Measurements from ENCODE around the gene CD244.
"Not testable (repeated sequence)": the region's sequence is repeated elsewhere in the genome, so short reads cannot be mapped to it uniquely, and the experiment has no call there.

The CD244 gene

GRCh38 chr1:160891474-160891873, 28.8 kb upstream of the CD244 start:
- Histone ChIP-seq H4K20me1 (no peaks in the 10 kb centered on the region), H3K4me1 (no peaks in the 10 kb centered on the region), H3K9me3 (peaks cover 20% of the 10 kb centered on the region), H3K27me3 (no peaks in the 10 kb centered on the region), H3K36me3 (no peaks in the 10 kb centered on the region), H3K9ac (no peak overlapping the region), H3K4me3 (no peak overlapping the region), H3K27ac (no peak overlapping the region), H3K4me2 (no peak overlapping the region)
- TF ChIP-seq Cebpa-rat (IDR thresholded peaks at IDR 0.05): no peak

- Histone ChIP-seq H3K36me3 (no peaks in the 10 kb centered on the region), H3K9ac (no peak overlapping the region), H3K4me3 (no peak overlapping the region), H3K4me2 (no peak overlapping the region), H3K27me3 (no peaks in the 10 kb centered on the region), H3K9me3 (peaks cover 12% of the 10 kb centered on the region), H3K4me1 (no peaks in the 10 kb centered on the region), H4K20me1 (no peaks in the 10 kb centered on the region), H3K27ac (no peak overlapping the region)
- no peak for TF ChIP-seq Cebpa-rat (IDR thresholded peaks at IDR 0.05)
Measured at GRCh38 chr1:160888926-160889325, 26.2 kb upstream of the CD244 start.

DNA sequence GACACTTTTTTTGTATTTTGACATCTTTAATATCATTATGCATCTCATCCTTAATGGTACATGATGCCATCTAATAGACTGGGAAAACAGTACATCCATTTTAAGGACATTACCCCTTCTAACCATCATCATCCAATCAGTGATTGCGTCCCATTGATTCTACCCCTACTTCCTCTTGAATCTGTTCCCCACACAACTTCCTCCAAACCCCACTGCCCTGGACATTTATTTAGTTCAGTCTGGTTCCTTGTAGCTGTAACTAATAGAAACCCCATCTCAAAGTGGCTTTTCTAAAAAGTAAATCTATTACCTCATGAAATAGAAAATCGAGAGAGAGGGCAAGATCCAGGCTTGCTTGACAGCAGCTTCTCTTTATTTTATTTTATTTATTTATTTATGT, 24.4 kb upstream of the CD244 start:
- H3K9ac ChIP-seq: no peak overlapping the region
- TF ChIP-seq Cebpa-rat (IDR thresholded peaks at IDR 0.05): no peak

GRCh38 chr1:160885042-160885441, 22.4 kb upstream of the CD244 start, which contains the start of gene ITLN1:
Gene ITLN1, minus strand, starts transcription at chr1:160885180. Its CDS starts 303 bp downstream, at chr1:160884877.
- H3K27ac ChIP-seq: no peak within 1 kb of the TSS
- no peak within 1 kb of the TSS for H3K9ac ChIP-seq
- no peaks in the 10 kb centered on the region for H4K20me1 ChIP-seq
- H3K4me2 ChIP-seq: no peak within 1 kb of the TSS
- no peaks in the 10 kb centered on the region for H3K9me3 ChIP-seq
- no peak for TF ChIP-seq Cebpa-rat (IDR thresholded peaks at IDR 0.05)
- no peaks in the 10 kb centered on the region for H3K36me3 ChIP-seq
- no peaks in the 10 kb centered on the region for H3K4me1 ChIP-seq
- H3K4me3 ChIP-seq: no peak within 1 kb of the TSS
- H3K27me3 ChIP-seq: no peaks in the 10 kb centered on the region

More for the DNA sequence above, 24.4 kb upstream of the CD244 start:
- no peaks in the 10 kb centered on the region for H3K36me3 ChIP-seq
- no peak overlapping the region for H3K27ac ChIP-seq
- peaks cover 8% of the 10 kb centered on the region for H3K9me3 ChIP-seq
- H4K20me1 ChIP-seq: no peaks in the 10 kb centered on the region
- no peaks in the 10 kb centered on the region for H3K27me3 ChIP-seq
- no peak overlapping the region for H3K4me3 ChIP-seq
- H3K4me1 ChIP-seq: no peaks in the 10 kb centered on the region
- H3K4me2 ChIP-seq: no peak overlapping the region

- no peak overlapping the region for H3K4me2 ChIP-seq
- no peak for TF ChIP-seq Cebpa-rat (IDR thresholded peaks at IDR 0.05)
- H3K9ac ChIP-seq: no peak overlapping the region
- no peaks in the 10 kb centered on the region for H3K27me3 ChIP-seq
- H3K4me1 ChIP-seq: no peaks in the 10 kb centered on the region
- H4K20me1 ChIP-seq: no peaks in the 10 kb centered on the region
- no peak overlapping the region for H3K27ac ChIP-seq
- H3K9me3 ChIP-seq: no peaks in the 10 kb centered on the region
- H3K36me3 ChIP-seq: no peaks in the 10 kb centered on the region
- H3K4me3 ChIP-seq: no peak overlapping the region
Measured at GRCh38 chr1:160884579-160884978, 21.9 kb upstream of the CD244 start.

DNA sequence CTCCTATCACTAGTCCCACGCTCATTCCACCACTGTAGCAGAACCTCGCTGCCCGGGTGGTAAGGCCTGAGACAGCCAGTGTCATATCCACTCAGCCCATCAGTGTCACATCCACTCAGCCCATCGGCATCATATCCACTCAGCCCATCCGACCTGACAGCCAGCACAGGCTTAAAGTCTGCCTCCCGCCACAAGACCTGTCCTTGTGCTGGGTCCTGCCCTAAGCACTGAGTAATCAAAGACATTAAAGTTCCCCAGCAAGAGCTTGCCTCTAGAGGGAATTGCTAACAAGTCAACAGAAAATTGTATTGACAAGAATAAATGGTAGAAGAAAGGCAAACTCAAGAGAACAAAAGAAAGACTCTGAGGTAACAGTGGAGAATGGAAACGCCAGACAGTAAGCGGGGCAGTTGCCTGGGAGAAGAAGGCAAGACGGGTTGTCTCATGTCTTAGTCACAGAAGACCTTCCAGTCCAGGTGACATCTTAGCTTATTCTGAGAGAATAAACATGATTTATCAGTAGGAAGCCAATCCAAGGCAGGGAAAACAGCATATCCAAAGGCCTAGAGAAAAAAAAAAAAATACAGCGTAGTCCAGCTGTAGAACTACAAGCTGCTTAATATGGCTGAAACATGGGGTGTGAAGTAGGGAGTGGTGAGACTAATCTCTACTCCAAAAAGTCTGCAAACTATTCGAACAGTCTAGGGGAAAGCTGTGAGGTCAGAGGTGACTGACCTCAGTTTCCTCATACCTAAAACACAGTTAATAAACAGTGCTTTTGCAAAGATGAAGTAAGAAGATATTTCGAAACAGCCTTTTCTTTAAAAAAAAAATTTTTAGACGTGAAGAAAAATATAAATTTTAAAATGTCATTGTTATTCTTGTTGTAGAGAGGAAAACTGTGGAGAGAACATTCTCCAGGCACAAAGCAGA, 21.2 kb upstream of the CD244 start:
- Histone ChIP-seq H4K20me1 (no peaks in the 10 kb centered on the region), H3K4me1 (no peaks in the 10 kb centered on the region), H3K9ac (no peak overlapping the region), H3K36me3 (no peaks in the 10 kb centered on the region), H3K9me3 (no peaks in the 10 kb centered on the region), H3K4me3 (no peak overlapping the region), H3K27me3 (no peaks in the 10 kb centered on the region), H3K27ac (no peak overlapping the region), H3K4me2 (no peak overlapping the region)
- no peak for TF ChIP-seq Cebpa-rat (IDR thresholded peaks at IDR 0.05)

DNA sequence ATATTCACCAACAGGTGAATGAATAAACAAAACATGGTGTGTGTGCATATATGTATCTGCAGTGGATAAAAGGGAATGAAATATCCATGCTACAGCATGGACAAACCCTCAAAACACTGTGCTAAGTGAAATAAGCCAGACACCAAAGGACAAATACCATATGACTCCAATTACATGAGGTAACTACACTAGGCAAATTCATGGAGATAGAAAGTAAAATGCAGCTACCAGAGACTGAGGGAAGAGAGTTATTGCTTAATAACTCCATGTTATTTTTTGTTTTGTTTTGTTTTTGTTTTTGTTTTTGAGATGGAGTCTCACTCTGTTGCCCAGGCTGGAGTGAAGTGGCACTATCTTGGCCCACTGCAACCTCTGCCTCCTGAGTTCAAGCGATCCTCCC, 19.9 kb upstream of the CD244 start:
- H3K36me3 ChIP-seq: no peaks in the 10 kb centered on the region

DNA sequence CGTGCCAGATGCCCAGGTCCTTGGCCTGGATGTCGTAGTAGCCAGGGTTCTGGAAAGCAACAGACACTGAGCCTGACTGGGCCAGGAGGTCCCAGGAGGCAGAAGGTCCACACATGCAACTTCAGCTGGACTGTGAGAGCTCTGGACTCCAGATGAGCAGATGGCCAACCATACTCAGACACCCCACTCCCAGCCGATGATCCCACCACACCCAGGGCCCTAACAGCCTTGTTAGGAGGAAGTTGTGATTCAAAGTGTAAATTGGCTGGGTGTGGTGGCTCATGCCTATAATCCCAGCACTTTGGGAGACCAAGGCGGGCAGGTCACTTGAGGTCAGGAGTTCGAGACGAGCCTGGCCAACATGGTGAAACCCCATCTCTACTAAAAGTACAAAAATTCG, 18.6 kb upstream of the CD244 start:
- H3K9ac ChIP-seq, H3K27me3 ChIP-seq, H3K9me3 ChIP-seq: not testable (repeated sequence)

More for the DNA sequence above, 19.9 kb upstream of the CD244 start:
- no peaks in the 10 kb centered on the region for H3K4me1 ChIP-seq
- H3K9me3 ChIP-seq: no peaks in the 10 kb centered on the region
- no peak for TF ChIP-seq Cebpa-rat (IDR thresholded peaks at IDR 0.05)
- no peaks in the 10 kb centered on the region for H4K20me1 ChIP-seq
- no peak overlapping the region for H3K9ac ChIP-seq
- H3K27ac ChIP-seq: no peak overlapping the region
- H3K4me2 ChIP-seq: no peak overlapping the region
- H3K4me3 ChIP-seq: no peak overlapping the region
- no peaks in the 10 kb centered on the region for H3K27me3 ChIP-seq

DNA sequence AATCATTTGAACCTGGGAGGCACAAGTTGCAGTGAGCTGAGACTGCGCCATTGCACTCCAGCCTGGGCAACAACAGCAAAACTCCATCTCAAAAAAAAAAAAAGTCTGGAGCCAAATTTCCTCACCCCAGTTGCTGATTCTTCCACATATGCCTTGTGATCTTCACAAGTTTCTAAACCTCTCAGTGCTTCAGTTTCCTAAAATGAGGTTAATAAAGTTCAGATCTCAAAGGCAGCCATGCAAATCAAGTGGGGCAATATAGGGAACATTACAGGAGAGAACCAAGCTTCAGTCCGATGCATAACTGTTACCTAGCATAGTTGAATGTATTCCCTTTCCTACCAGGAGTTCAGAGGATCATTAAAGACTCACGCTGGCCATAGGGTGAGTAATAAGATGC, 17.5 kb upstream of the CD244 start:
- no peaks in the 10 kb centered on the region for H3K4me1 ChIP-seq
- no peaks in the 10 kb centered on the region for H3K36me3 ChIP-seq
- H3K4me3 ChIP-seq: no peak overlapping the region
- no peak overlapping the region for H3K9ac ChIP-seq
- no peak overlapping the region for H3K27ac ChIP-seq
- H4K20me1 ChIP-seq: no peaks in the 10 kb centered on the region
- no peak for TF ChIP-seq Cebpa-rat (IDR thresholded peaks at IDR 0.05)
- no peaks in the 10 kb centered on the region for H3K27me3 ChIP-seq
- H3K4me2 ChIP-seq: no peak overlapping the region
- no peaks in the 10 kb centered on the region for H3K9me3 ChIP-seq

More for the DNA sequence above, 18.6 kb upstream of the CD244 start:
- not testable (repeated sequence) for H3K27ac ChIP-seq, H4K20me1 ChIP-seq, H3K36me3 ChIP-seq, H3K4me3 ChIP-seq, H3K4me2 ChIP-seq, H3K4me1 ChIP-seq

DNA sequence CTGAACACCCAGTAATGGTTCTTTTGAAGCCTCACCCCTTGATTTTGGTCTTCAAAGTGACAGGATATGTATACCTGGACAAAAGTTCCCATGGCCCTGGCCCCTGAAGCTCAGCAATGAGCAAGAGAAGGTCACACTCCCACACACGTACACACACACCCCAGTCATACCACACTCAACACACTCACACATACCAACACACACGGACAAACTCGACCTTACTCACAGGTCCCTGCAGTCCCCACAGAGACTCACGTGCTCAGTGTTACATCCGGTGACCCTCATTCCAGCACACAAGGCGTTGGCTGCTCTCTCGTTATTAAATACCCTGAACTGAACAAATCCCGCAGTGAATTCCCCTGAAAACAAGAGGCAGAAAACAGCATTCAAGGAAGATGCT, 16.4 kb upstream of the CD244 start:
- H3K36me3 ChIP-seq: no peaks in the 10 kb centered on the region
- H3K27ac ChIP-seq: no peak overlapping the region
- H3K9me3 ChIP-seq: no peaks in the 10 kb centered on the region
- H3K9ac ChIP-seq: no peak overlapping the region
- H3K4me3 ChIP-seq: no peak overlapping the region
- no peak for TF ChIP-seq Cebpa-rat (IDR thresholded peaks at IDR 0.05)
- H4K20me1 ChIP-seq: no peaks in the 10 kb centered on the region
- no peaks in the 10 kb centered on the region for H3K4me1 ChIP-seq
- H3K4me2 ChIP-seq: no peak overlapping the region
- no peaks in the 10 kb centered on the region for H3K27me3 ChIP-seq

Data from BLaER1 (cell line).